ENCODE data around the gene TMPRSS12.
"Not testable (repeated sequence)": the region's sequence is repeated elsewhere in the genome, so short reads cannot be mapped to it uniquely, and the experiment has no call there.

Gene TMPRSS12

DNA sequence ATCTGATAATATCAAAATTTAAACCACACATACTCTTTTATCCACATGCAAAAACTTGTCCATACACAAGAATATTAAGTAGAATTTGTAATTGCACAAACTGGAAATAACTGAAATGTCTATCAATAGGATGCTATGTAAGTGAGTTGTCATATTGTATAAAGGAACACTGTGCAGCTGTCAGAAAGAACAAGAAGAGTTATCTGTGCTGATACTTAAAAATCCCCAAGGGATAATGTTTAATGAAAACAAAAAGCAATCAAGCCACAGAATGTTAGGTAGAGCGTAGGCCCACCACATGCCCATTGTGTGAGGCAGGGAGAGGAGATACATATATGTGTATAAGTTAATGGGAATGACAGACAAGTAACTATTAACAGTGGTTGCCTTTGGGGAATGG, 83.7 kb downstream of the TMPRSS12 start:
- H3K9me3 ChIP-seq: no peaks in the 10 kb centered on the region
- peaks cover 51% of the 10 kb centered on the region in 2 experiments for H3K4me1 ChIP-seq (ENCODE audit: control insufficient read depth in 1 of 2, insufficient read depth in 1 of 2, low read depth in 1 of 2, low read length in 1 of 2)
- H3K36me3 ChIP-seq: no peaks in the 10 kb centered on the region
- H3K4me3 ChIP-seq (ENCODE audit: low read depth in 1 of 2, low read length in 1 of 2): no peak overlapping the region
- TF ChIP-seq, protein P1, sequence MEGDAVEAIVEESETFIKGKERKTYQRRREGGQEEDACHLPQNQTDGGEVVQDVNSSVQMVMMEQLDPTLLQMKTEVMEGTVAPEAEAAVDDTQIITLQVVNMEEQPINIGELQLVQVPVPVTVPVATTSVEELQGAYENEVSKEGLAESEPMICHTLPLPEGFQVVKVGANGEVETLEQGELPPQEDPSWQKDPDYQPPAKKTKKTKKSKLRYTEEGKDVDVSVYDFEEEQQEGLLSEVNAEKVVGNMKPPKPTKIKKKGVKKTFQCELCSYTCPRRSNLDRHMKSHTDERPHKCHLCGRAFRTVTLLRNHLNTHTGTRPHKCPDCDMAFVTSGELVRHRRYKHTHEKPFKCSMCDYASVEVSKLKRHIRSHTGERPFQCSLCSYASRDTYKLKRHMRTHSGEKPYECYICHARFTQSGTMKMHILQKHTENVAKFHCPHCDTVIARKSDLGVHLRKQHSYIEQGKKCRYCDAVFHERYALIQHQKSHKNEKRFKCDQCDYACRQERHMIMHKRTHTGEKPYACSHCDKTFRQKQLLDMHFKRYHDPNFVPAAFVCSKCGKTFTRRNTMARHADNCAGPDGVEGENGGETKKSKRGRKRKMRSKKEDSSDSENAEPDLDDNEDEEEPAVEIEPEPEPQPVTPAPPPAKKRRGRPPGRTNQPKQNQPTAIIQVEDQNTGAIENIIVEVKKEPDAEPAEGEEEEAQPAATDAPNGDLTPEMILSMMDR (IDR thresholded peaks at IDR 0.05): no peak
- no peaks in the 10 kb centered on the region for H3K27me3 ChIP-seq
- H3K27ac ChIP-seq: peak overlapping the region; percentile 47

DNA sequence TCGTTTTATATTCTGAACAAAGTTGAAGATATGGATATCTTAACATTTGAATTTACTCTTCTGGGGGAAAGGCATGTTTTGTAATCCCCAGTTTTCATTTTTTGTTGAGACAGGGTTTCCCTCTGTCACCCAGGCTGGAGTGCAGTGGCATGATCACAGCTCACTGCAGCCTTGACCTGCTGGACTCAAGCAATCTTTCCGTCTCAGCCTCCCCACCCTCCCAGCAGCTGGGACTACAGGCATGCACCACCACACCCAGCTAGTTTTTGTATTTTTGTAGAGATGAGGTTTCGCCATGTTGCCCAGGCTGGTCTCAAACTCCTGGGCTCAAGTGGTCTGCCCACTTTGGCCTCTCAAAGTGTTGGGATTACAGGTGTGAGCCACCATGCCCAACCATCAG, 84.2 kb downstream of the TMPRSS12 start:
- H3K36me3 ChIP-seq; H3K9me3 ChIP-seq; H3K27me3 ChIP-seq; H3K4me3 ChIP-seq (ENCODE audit: low read depth in 1 of 2, low read length in 1 of 2): not testable (repeated sequence)
- Histone ChIP-seq H3K4me1 (ENCODE audit: control insufficient read depth in 1 of 2, insufficient read depth in 1 of 2, low read depth in 1 of 2, low read length in 1 of 2) (peaks cover 51% of the 10 kb centered on the region in 2 experiments), H3K27ac (peak overlapping the region; percentile 47)

DNA sequence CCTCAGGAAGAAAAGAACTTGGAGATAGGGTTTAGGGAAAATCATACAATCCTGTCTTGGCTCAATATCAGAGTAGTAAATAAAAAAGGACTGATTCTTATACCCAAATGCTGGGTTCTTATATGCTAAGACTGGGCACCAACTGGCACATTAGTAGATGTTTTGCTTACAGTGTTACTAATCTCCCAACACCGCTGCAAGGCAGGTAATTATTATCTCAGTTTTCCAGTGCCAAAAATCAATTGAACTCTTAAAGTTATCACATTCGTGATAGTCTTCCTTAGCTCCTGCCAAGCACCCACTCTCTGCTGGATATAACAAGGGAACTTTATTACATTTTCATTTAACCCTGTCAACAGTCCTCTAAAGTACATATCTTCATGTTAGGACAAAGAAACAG, 84.6 kb downstream of the TMPRSS12 start:
- H3K9me3 ChIP-seq: no peaks in the 10 kb centered on the region
- no peaks in the 10 kb centered on the region for H3K27me3 ChIP-seq
- H3K36me3 ChIP-seq: no peaks in the 10 kb centered on the region
- peaks cover 51 to 52% of the 10 kb centered on the region in 2 experiments for H3K4me1 ChIP-seq (ENCODE audit: control insufficient read depth in 1 of 2, insufficient read depth in 1 of 2, low read depth in 1 of 2, low read length in 1 of 2)
- H3K27ac ChIP-seq: peak overlapping the region; percentile 47
- no peak overlapping the region for H3K4me3 ChIP-seq (ENCODE audit: low read depth in 1 of 2, low read length in 1 of 2)
- TF ChIP-seq, protein P1 (IDR thresholded peaks at IDR 0.05): no peak

DNA sequence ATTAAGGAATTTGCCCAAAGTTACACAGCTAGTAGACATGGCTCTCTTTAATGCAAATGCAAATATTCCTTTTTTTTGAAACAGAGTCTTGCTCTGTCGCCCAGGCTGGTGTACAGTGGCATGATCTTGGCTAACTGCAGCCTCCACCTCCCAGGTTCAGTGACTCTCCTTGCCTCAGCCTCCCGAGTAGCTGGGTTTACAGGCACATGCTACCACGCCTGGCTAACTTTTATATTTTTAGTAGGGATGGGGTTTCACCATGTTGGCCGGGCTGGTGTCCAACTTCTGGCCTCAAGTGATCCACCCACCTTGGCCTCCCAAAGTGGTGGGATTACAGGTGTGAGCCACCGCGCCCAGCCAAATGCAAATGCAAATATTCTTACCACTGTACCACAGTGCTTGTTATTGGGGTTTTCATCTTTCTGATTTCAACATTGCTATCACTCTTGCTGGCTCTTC, 85.1 kb downstream of the TMPRSS12 start:
- Histone ChIP-seq H3K36me3 (no peaks in the 10 kb centered on the region), H3K4me3 (ENCODE audit: low read depth in 1 of 2, low read length in 1 of 2) (no peak overlapping the region), H3K9me3 (no peaks in the 10 kb centered on the region), H3K4me1 (ENCODE audit: control insufficient read depth in 1 of 2, insufficient read depth in 1 of 2, low read depth in 1 of 2, low read length in 1 of 2) (peaks cover 54 to 56% of the 10 kb centered on the region in 2 experiments), H3K27me3 (no peaks in the 10 kb centered on the region), H3K27ac (peak overlapping the region; percentile 7)
- TF ChIP-seq, protein P1 (IDR thresholded peaks at IDR 0.05): no peak

DNA sequence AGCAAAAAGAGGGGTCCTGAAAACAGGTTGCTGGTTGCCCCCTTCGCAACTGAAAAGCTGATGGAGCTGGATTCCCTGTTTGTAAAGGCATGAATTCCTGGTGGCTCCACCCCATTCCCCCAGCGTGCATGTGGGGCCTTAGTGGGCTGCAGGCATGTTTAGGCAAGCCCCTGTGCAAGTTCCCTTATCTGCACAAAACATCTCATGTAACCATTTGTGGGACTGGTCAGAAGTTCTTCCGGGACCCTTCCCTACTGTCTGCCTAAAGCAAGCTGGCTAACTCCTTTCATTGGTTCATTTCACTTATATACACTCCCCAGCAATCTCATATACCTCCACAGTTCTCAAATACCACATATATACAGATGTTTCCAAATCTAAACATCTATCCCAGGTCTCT, 85.7 kb downstream of the TMPRSS12 start:
- no peak overlapping the region for H3K27ac ChIP-seq
- no peaks in the 10 kb centered on the region for H3K36me3 ChIP-seq
- TF ChIP-seq, protein P1 (IDR thresholded peaks at IDR 0.05): no peak
- H3K9me3 ChIP-seq: no peaks in the 10 kb centered on the region
- H3K4me3 ChIP-seq (ENCODE audit: low read depth in 1 of 2, low read length in 1 of 2): no peak overlapping the region
- no peaks in the 10 kb centered on the region for H3K27me3 ChIP-seq
- peaks cover 60 to 61% of the 10 kb centered on the region in 2 experiments for H3K4me1 ChIP-seq (ENCODE audit: control insufficient read depth in 1 of 2, insufficient read depth in 1 of 2, low read depth in 1 of 2, low read length in 1 of 2)

DNA sequence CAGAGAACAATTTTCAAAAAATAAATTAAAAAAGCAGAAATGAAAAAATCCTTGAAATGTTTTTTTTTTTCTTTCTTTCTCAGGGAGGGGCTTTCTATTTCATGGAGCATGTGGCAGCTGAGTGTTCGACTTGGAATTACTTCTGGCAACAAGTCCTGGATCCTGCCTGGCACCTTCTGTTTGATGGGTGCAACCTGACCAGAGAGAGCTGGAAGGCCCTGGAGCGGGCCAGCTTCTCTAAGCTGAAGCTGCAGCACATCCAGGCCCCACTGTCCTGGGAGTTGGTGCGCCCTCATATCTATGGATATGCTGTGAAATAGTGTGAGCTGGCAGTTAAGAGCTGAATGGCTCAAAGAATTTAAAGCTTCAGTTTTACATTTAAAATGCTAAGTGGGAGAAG, 87.1 kb downstream of the TMPRSS12 start:
- TF ChIP-seq, protein P1 (IDR thresholded peaks at IDR 0.05): no peak
- H3K27me3 ChIP-seq: no peaks in the 10 kb centered on the region
- peaks cover 61% of the 10 kb centered on the region in 2 experiments for H3K4me1 ChIP-seq (ENCODE audit: control insufficient read depth in 1 of 2, insufficient read depth in 1 of 2, low read depth in 1 of 2, low read length in 1 of 2)
- no peak overlapping the region for H3K4me3 ChIP-seq (ENCODE audit: low read depth in 1 of 2, low read length in 1 of 2)
- no peaks in the 10 kb centered on the region for H3K9me3 ChIP-seq
- no peaks in the 10 kb centered on the region for H3K36me3 ChIP-seq
- no peak overlapping the region for H3K27ac ChIP-seq

DNA sequence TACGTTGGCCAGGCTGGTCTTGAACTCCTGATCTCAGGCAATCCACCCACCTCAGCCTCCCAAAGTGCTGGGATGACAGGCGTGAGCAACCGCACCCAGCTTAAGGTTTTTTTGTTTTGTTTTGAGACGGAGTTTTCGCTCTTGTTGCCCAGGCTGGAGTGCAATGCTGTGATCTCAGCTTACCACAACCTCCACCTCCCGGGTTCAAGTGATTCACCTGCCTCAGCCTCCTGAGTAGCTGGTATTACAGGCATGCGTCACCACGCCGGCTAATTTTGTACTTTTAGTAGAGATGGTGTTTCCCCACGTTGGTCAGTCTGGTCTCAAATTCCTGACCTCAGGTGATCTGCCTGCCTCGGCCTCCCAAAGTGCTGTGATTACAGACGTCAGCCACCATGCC, 87.8 kb downstream of the TMPRSS12 start:
- peaks cover 61% of the 10 kb centered on the region in 2 experiments for H3K4me1 ChIP-seq (ENCODE audit: control insufficient read depth in 1 of 2, insufficient read depth in 1 of 2, low read depth in 1 of 2, low read length in 1 of 2)
- H3K27ac ChIP-seq; H3K36me3 ChIP-seq; H3K27me3 ChIP-seq; H3K4me3 ChIP-seq (ENCODE audit: low read depth in 1 of 2, low read length in 1 of 2); H3K9me3 ChIP-seq: not testable (repeated sequence)
